GM19025 (cell line): ENCODE measurements around the gene KLHL40.
"Not testable (repeated sequence)": the region's sequence is repeated elsewhere in the genome, so short reads cannot be mapped to it uniquely, and the experiment has no call there.

Experiments used
- ATAC-seq: cut with Tn5 transposase; IDR thresholded peaks from one replicate; pipeline ENCODE4 v1.9.1; 2021; ENCODE audit warnings: mild to moderate bottlenecking, low read depth, moderate library complexity; ENCODE audit not compliant: unreplicated experiment

Gene KLHL40

DNA sequence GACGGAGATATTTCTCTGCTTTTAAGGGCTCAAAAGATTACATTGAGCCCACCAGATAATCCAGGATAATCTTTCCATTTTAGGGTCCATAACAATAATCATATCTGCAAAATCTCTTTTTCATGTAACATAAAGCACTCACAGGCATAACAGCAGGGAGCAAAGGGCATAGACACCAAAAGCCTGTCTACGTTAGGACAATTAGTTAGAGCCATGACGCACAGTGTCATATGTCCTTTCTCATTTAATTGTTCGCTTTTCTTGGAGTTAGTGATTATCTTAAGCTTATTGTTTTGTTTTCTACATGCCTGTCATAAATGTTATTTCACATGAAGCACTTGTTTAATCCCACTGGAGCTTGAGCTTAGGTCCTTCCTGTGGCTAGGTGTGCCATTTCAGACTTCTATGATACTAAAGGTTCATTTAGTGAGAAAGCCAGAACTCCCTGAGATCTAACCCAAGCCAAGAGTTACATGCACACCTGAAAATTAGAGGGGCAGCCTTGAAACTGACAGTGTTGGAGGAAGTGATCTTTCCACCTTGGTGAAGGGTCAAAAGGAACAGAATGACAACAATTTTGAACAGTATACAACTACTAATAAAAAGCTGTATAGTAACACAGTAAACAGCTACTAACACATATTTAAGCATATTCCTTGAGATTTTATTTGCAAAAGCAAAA lies 29.0 kb downstream of the KLHL40 start:
- ATAC-seq, result no peak

DNA sequence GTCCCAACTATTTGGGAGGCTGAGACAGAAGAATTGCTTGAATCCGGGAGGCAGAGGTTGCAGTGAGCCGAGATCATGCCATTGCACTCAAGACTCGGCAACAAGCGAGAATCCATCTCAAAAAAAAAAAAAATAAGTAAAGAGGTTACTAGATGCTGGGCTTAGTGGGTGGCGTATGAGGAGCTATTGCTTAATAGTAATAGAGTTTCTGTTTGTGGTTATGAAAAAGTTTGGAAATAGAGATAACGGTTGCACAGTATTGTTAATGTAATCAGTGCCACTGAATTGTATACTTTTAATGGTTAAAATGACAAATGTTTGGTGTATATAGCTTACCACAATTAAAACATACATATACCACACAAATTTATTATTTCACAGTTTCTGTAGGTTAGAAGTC lies 32.0 kb downstream of the KLHL40 start:
- ATAC-seq, result no peak

DNA sequence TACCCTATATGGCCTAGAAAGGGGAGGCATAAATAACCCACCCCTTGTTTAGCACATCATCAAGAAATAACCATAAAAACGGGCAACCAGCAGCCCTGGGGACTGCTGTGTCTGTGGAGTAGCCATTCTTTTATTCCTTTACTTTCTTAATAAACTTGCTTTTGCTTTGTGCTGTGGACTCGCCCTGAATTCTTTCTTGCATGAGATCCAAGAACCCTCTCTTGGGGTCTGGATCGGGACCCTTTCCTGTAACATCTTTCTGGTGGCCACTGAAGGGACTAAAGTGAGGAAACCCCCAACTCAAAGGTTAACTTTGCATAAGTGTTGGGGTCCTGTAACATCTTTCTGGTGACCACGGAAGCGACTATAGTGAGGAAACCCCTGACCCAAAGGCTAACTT lies 33.0 kb downstream of the KLHL40 start:
- ATAC-seq, result no peak

DNA sequence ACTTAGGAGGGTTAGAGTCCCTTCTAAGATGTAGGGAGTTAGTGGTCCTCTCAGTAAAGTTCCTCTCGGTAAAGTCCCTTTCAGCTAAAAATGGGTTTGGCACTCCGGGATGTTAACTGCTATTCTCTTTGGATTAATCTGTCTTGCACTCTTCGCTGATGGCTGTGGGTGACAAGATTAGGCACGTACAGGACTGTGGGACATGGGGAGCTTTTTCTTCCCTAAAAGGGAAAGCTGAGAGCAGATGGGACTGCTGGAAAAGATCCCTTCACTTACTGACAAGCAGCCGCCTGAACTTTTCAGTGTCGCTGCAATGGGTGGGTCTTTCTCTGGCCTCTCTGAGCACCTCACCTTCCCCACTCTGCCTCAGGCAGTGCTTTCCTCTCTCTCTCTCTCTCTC lies 33.7 kb downstream of the KLHL40 start:
- ATAC-seq, result no peak

DNA sequence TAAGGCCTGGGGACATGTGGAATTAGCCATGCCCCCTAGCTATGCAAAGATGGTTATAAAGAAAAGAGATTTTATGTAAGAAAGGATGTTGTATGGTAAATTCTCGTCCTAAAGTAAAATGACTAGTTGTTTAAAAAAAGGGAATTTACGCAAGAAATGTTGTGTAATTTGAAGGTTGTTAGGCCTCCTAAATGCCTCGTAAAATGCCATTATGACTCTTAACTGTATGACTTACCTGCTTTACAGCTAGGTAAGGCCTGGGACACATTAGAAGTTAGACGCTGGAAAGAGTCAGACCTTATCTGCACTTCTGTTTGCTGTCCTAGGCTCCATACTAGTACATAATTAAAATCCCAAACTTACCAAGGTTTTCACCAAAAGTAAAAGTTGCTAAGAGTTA lies 34.8 kb downstream of the KLHL40 start:
- no peak for ATAC-seq

DNA sequence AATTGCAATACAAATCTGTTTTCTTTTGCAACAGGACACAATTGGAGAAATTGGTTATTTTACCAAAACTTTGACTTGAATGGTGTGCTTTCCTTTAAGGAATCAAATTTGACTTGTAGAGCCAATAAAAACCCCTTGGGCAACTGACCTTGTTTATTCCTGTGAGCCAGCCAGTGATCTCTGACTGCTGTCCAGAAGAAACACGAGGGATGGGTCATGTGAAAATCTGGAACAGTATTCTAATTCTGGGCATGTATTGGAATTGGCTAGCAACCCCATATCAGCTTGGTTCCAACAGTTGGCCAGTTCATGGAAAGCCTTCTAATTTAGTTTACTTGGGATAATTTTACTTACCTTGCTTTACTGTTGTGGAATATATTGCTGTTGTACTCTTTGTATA lies 36.4 kb downstream of the KLHL40 start:
- no peak for ATAC-seq

DNA sequence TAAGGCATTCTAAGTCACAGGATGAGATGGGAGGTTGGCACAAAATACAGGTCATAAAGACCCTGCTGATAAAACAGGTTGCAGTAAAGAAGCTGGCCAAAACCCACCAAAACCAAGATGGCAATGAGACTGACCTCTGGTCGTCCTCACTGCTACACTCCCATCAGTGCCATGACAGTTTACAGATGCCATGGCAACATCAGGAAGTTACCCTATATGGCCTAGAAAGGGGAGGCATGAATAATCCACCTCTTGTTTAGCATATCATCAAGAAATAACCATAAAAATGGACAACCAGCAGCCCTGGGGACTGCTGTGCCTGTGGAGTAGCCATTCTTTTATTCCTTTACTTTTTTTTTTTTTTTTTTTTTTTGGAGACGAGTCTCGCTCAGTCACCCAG lies 37.1 kb downstream of the KLHL40 start:
- ATAC-seq, result not testable (repeated sequence)

DNA sequence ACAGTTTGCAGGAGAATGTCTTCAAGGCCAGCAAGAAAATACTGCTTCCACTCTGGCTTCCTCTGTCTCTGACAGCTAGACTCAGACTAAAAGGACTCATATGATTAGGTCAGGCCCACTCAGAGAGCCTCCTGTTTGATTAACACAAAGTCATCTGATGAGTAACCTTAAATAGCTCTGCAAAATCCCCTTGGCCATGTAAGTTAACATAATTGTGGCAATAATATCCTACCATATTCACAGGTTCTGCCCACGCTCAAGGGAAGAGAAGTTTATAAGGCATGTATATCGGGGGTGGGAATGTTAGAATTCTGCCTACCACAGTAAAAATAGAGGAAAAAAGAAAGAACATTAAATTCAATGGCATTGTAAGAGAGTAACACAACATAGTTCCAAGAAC lies 37.9 kb downstream of the KLHL40 start:
- ATAC-seq, result no peak

DNA sequence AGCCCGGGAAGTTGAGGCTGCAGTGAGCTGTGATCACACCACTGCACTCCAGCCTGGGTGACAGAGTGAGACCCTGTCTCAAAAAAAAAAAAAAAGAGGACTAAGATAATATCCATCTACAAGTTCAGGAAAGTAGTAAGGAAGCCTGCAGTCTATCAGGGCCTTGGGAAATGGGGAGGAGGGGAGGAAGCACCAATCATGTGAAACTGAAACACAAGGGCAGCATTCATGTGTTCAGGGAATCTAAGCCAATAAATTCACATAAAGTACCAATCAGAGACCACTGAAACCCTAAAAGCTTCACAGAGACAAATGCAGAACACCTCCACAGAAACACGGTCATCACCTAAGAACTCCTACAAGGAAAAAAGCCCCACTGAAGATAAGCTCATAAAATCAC lies 40.1 kb downstream of the KLHL40 start:
- ATAC-seq, result no peak

DNA sequence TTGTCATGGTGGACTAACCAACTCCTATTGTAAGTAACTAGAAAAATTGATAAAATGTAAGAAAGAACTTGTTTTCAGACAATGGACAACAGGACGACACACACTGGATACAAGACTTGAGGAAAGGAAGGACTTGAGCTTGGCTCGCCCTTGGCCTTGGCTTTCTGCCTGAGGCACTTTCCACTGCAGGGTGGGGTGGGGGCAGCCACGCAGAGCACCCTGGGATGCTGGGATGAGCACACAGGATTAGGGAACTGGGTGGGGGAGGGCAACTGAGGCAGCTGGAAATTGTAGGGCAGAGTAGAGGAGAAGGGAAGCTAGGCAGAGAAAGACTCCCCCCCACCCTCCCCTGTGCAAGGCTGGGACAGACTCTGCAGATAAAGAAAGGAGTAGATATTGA lies 42.7 kb downstream of the KLHL40 start:
- ATAC-seq, result no peak

DNA sequence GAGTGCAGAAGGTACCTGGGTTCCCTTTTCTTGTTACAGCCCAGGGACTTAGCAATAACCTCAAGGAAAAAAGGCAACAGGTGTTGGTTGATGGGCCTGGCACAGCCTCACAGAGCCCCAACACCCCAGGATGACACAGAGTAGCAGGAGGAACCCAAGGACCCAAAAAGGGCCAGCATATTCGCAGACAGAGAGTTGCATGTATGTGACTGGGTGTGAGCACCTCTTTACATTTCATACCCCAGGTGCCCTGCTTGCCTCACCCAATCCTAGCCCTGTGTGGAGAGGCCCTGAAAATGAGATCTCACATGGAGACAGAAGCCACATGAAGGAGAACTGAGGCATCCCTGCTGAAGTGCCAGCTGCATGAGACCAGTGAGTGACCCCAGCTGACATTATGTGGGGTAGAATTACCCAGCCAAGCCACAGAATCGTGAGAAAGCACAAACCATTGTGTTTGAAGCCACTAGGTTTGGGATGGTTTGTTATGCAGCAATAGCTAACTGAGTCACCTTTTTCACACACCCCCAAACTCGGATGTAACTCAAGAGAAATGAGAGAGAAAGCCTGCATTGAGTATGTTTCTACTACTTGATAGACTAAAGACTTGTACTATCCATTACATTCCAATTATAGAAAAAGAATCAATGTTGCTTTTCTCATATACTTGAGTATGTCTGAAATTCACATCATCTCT lies 43.5 kb downstream of the KLHL40 start:
- no peak for ATAC-seq

DNA sequence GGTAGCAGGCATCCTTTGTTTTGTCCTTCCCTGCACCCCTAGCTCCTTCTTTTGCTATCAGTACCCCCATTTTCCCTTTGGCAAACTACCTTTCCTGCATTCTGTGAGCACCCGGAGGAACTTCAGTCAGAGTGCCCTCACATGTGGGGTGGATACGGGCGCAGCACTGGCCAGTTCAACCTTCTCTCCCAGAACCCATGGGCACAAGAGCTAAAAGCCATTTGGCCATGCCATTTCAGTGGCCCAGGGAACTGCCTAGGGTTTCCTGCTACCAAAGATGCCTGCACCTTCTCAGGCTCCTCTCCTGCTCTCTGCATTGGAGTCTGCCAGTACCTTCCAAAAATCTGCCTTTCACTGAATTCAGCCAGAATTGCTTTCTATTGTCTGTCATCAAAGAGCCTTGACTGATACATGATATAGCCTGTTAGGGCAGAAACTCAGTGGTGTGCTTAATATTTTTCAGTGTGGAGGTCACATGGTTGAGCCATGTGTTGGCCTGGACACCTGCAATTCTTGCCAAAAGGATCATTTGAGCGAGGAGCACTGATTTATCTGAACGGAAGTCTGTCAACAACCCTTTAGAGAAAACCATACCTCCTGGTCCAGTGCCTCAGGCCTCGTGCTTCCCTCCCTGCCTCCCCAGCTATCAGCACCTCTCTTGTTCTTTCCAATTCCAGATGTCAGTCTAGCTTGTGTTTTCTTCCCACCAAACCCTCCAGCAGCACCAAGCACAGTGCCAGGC lies 44.2 kb downstream of the KLHL40 start:
- no peak for ATAC-seq

DNA sequence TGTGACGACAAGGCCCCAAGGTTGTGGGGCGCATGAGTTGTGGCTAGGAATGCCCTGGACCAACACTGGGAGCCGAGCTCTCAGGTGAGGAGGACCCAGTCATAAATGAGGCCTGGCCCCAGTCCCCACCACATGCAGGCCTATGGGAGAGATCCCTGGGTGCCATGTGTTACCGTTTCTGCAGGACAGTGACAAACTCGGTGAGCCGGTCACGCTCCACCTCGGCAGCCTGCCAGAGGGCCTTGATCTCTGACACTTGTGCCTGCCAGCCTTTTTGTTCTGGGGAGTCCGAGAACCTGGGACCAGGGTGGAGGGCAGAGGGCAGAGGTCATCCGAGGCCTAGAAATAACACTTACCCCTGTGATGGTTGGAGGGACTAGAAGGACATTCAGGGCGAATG lies 45.0 kb downstream of the KLHL40 start:
- no peak for ATAC-seq

DNA sequence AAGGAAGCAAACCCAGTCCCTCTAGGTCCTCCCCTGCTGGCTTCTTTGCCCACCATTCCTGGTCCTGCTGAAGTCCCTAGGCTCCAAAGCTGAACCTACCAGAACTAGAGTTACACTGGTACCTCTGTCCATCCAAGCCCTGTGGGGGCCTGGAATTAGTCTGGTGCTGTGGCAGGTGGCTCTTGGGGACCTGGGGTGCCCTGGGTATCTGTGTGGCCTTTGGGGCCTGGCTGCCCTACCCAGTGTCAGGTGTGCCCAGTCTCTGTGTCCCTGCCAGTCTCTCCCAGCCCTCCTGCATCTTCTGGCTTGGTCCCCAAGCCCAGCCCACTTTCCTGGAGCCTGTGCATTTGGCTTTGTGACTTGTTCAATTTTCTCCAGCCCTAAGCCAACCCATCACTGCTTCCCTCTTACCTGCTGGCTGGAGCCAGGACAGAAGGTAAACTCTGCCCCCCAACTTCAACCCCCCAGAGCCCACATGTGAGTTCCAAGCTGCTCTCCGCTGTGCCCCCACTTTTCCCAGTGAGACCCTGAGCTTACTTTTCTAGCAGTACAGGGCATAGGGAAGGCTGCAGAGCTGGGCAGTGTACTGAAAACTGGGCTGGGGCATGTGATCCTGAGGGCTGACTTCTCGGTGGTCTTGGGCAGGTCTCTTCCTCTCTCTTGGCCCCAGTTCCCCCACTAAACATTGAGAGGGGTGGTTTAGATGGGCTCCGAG lies 45.5 kb downstream of the KLHL40 start:
- ATAC-seq, result no peak

DNA sequence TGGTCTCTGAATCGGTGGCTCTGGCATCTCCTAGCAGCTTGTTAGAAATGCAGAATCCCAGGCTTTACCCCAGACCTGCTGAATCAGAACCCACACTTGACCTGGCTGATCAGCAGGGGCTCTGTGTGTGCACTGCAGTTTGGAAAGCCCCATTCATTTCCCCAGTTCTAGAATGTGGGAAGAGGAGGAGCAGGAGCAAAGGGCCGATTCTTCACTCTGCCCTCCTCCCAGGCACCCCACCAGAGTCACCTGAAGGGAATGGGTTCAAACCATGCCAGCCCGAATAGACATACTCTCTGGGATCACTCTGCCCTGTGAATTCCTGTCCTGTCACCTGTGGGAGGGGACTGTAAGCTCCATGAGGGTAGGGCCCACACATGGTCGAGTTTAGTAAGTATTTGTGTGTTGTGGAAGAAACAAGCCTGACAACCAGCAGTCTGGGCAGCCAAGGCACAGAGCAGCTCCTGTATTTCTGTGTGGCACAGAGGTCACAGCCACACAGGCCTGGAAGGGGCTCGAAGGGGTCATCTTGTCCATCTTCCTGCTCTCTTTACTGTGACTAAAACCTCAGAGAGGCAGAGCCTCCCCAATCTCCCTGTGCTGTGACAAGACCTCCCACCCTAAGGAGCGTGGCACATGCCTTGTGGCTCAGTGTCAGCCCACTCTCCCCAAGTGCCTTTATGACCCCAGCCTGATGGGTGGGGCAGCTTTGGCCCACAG lies 46.3 kb downstream of the KLHL40 start:
- no peak for ATAC-seq

DNA sequence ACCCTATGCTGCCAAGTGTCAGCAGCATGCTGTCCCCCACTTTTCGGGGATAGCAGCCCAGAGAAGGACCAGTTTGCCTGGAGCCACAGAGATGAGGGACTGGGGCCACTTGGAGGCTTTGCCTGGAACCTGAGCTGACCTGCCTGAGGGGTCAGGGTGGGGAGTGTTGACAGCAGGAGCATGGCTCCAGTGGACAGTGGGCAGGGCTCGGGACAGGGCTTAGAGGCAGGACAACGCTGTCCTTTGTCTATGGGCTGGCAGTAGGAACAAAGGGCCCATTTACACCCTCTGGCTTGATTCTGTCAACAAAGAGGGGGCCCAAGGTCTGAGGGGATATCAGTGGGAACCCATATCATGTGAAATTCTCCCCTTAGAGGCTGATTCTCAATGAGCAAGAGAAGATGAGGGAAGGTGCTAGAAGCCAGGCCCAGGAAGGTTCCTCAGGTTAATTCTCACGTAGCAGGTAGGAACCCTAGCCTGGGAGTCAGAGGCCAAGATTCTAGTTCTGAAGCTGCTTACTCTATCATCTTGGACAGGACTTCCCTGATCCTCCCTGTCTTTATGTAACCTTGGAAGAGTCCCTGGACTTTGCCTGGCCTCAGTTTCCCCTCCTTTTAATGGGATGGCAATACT lies 47.0 kb downstream of the KLHL40 start:
- no peak for ATAC-seq

DNA sequence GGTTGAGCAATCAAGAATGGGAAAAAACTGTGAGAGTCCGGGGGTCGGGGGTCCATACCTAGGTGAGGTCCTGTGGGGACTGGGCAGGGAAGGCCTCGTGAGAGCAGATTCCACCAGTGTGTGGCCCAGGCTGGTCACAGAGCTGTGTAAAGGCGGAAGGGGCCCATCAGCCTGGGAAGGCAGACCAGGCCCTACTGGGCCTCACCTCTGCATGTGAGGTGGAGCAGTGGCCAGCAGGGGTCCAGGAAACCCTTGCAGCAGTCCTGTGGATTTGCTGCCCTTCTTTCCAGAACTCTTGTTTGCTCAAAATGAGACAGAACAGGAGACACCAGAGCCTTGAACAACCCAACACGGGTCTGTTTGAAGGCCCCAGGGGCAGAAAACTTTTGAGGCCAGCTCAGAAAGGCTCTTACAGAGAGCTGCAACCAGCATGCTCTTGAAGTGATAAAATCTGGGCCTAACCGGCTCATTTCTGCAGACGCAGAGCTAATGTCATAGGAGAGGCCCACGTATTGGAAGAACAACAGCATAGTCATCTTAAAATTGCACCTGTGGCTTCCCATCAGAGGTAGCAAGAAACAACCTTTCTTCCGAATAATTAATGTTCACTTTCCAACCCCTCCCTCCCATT lies 47.6 kb downstream of the KLHL40 start:
- no peak for ATAC-seq

DNA sequence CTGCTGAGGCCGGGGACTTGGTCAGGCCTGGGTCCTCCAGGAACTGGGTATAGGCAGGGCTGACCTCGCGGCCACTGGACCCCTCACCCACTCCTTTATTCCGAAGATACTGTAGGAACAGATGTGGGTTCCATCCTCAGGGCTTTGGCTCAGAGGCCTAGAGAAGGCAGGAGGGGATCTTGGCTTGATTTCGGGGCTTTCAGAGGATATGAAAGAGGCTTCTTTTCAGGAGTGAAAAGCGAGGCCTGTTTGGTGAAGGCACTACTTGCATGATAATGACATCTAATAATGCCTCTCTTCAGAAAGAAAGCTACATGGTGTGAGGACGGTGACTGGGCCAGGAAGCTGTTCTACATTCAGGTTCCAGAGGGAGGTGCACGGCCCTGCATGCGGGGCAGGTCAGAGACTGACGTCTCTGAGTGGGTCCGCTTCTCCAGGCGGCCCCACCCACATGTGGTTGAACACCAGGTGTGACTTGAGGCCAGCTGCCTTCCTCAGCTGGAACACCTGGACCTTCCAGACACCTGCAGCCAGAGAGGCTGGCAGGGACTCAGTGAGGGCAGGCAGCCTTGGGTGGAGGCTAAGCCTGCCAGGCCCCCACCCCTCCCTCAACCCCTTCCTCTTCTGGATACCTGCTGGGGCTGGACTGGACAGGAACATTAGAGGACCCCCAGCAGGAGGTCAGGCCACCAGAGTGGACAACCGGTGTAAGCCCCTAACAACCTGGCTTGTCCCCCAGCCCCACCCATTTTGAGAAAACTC lies 48.3 kb downstream of the KLHL40 start:
- no peak for ATAC-seq
